SHP77 (cell line): Measurements from ENCODE around the gene MADCAM1.
A peak's percentile ranks its signal among the peaks of the same experiment; 100 is the strongest.
"Not testable (repeated sequence)": the region's sequence is repeated elsewhere in the genome, so short reads cannot be mapped to it uniquely, and the experiment has no call there.

ENCODE experiments used
- DNase-seq, 2 experiments: peaks; one replicate each; lab custom pipeline; 2025; lab: John Stamatoyannopoulos, UW

MADCAM1 gene

GRCh38 chr19:496112-496665 lies at the start of gene MADCAM1:
Gene MADCAM1 (plus strand): TSS chr19:496486. CDS start chr19:496500, 14 bp downstream.
- no peak for DNase-seq

- DNase-seq, result no peak
These were observed 49.2 kb upstream of the MADCAM1 start for GRCh38 chr19:447064-447426.

- no peak for DNase-seq
These were observed 48.3 kb upstream of the MADCAM1 start for GRCh38 chr19:447816-448560.

GRCh38 chr19:449916-450315 lies 46.4 kb upstream of the MADCAM1 start:
- no peak for DNase-seq

GRCh38 chr19:450912-451481 lies 45.3 kb upstream of the MADCAM1 start:
- DNase-seq, result not testable (repeated sequence)

GRCh38 chr19:452829-453228 lies 43.5 kb upstream of the MADCAM1 start:
- DNase-seq, result no peak

GRCh38 chr19:453606-454005 lies 42.7 kb upstream of the MADCAM1 start:
- DNase-seq, result no peak

GRCh38 chr19:455031-455705 lies 41.1 kb upstream of the MADCAM1 start:
- DNase-seq, result no peak

GRCh38 chr19:455851-456546 lies 40.3 kb upstream of the MADCAM1 start:
- no peak for DNase-seq

GRCh38 chr19:456547-457110 lies 39.7 kb upstream of the MADCAM1 start:
- peak in 1 of 2 experiments; percentile 22 for DNase-seq

GRCh38 chr19:457636-458035 lies 38.6 kb upstream of the MADCAM1 start:
- no peak for DNase-seq

GRCh38 chr19:458091-459042 lies 37.9 kb upstream of the MADCAM1 start:
- no peak for DNase-seq

GRCh38 chr19:459724-460511 lies 36.4 kb upstream of the MADCAM1 start:
- peak; percentile 59 to 67 for DNase-seq

- DNase-seq, result no peak
These were observed 35.2 kb upstream of the MADCAM1 start, which contains the start of gene SHC2 for GRCh38 chr19:460877-461720. Gene SHC2 (minus strand): TSS chr19:461033. CDS start chr19:460996, 37 bp downstream.

GRCh38 chr19:461721-462551 lies 34.4 kb upstream of the MADCAM1 start:
- peak; percentile 58 to 79 for DNase-seq

- no peak for DNase-seq
These were observed 32.6 kb upstream of the MADCAM1 start for GRCh38 chr19:463483-464207.

GRCh38 chr19:464208-464545 lies 32.1 kb upstream of the MADCAM1 start:
- DNase-seq, result no peak
